Fibroblast of mammary gland (primary cell): ENCODE measurements around the gene STAT5B.

Source experiments
- DNase-seq: peaks from one replicate; pipeline ENCODE4 v3.0.0-alpha.2; 2010; ENCODE audit warnings: low read depth
- H3K4me3 ChIP-seq: 2 replicates; pipeline ENCODE4 v1.5.1; 2011; ENCODE audit warnings: low read depth, mild to moderate bottlenecking, low read length, moderate library complexity; ENCODE audit not compliant: control insufficient read depth
- TF ChIP-seq, protein P1 (sequence below): conservative IDR thresholded peaks from 2 replicates; pipeline ENCODE4 v1.5.1; 2011; ENCODE audit warnings: low read depth, low read length, inconsistent platforms; ENCODE audit not compliant: control insufficient read depth, insufficient read depth

STAT5B gene

DNA sequence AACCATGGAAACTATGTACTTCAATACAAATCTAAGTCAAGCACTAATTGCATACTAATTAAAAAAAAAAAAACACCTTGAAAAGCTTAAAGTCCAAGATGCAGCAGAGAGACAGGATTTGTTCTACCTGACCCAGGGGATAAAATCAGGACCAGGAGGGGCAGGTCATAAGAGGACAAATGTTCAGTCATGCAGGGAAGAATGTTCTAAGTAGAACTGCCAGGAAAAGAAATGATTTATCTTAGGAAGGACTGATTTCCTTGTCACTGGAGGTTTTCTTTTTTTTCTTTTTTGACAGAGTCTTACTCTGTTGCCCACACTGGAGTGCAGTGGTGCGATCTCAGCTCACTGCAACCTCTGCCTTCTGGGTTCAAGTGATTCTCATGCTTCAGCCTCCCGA, 72.8 kb downstream of the STAT5B start:
- DNase-seq, result no peak
- TF ChIP-seq, protein P1, sequence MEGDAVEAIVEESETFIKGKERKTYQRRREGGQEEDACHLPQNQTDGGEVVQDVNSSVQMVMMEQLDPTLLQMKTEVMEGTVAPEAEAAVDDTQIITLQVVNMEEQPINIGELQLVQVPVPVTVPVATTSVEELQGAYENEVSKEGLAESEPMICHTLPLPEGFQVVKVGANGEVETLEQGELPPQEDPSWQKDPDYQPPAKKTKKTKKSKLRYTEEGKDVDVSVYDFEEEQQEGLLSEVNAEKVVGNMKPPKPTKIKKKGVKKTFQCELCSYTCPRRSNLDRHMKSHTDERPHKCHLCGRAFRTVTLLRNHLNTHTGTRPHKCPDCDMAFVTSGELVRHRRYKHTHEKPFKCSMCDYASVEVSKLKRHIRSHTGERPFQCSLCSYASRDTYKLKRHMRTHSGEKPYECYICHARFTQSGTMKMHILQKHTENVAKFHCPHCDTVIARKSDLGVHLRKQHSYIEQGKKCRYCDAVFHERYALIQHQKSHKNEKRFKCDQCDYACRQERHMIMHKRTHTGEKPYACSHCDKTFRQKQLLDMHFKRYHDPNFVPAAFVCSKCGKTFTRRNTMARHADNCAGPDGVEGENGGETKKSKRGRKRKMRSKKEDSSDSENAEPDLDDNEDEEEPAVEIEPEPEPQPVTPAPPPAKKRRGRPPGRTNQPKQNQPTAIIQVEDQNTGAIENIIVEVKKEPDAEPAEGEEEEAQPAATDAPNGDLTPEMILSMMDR, result no peak
- no peak overlapping the region for H3K4me3 ChIP-seq

DNA sequence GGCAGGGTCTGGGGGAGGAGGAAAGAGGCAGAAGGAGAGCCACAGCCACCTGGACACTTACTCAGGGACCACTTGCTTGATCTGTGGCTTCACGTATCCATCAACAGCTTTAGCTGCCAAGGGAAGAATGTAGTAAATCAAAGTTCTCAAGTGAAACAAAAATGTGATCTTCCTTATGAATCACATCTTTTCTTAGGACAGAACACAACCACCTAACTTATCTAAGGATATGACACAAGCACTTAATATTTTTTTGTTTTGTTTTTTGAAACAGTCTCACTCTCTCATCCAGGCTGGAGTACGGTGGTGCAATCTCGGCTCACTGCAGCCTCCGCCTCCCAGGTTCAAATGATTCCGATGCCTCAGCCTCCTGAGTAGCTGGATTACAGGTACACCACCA, 73.5 kb downstream of the STAT5B start:
- TF ChIP-seq, protein P1, result no peak
- no peak for DNase-seq

DNA sequence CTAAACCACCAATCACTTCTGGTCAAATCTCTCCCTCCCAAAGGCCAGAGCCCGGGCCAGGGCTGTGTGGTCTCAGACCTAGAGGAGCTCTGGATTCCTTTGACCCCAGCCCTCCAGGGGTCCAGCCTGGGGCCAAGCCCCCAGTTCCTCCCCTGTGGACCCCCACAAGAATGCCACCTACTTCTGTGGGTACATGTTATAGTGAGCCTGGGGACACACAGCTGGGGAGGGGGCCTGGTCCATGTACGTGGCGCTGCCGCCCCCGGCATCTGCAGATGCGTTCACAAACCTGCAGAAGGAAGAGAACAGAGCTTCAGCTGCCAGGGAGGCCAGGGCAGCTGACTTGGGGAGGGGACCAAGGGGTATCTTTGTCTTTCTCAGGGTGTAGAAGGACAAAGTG, 74.0 kb downstream of the STAT5B start:
- TF ChIP-seq, protein P1, result no peak
- DNase-seq, result no peak
- H3K4me3 ChIP-seq, result no peak overlapping the region

More for the DNA sequence above, 73.5 kb downstream of the STAT5B start:
- H3K4me3 ChIP-seq, result no peak overlapping the region

DNA sequence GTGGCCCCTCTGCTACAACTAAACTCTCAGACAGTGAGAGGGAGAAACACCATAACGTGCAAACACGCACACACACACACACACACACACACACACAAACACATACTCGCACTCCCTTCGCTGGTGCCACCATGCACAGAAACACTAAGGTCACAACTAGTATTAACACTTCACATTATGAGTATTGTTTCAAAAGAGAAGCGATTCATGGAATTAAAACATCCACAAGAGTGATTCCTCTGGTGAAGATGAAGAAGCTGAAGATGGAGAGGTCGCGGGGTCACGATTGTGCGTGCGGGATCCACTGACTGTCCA, 74.8 kb downstream of the STAT5B start:
- DNase-seq, result no peak
- no peak overlapping the region for H3K4me3 ChIP-seq
- TF ChIP-seq, protein P1, result no peak

DNA sequence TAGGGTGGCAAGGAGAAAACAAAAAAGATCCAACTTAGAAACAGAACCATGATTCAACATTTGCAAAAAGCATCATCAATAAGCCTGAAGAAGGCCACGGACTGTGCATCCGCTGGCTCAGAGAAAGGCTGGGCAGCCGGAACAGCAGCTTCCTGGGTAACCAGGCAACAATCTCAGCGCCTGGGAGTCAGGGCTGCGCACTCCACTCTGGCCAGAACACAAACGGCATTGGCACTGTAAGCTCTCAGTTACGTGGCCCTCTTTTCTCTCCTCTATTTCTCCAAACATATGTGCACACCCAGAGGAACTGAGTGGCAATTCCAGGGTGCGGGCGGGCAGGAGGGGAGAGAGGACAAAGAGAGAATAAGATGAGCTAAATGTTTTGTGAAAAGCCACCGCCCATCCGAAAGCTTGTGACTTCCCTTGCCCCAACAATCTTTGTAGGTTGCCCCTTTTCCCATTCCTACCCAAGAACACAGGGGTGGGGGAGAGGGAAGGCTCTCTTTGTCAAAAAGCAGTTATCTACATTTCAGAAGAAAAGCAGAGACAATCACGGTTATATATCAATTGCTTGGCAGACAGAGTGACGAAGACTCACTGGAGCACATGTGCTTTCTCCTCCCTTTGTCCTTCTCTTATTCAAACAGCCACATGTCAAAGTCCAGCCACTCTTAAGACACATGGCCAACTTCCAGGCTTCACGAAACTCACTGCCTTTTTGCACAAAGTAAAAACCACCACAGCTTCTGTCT, 75.3 kb downstream of the STAT5B start:
- DNase-seq, result peak; percentile 39
- no peak overlapping the region for H3K4me3 ChIP-seq
- TF ChIP-seq, protein P1, result no peak

DNA sequence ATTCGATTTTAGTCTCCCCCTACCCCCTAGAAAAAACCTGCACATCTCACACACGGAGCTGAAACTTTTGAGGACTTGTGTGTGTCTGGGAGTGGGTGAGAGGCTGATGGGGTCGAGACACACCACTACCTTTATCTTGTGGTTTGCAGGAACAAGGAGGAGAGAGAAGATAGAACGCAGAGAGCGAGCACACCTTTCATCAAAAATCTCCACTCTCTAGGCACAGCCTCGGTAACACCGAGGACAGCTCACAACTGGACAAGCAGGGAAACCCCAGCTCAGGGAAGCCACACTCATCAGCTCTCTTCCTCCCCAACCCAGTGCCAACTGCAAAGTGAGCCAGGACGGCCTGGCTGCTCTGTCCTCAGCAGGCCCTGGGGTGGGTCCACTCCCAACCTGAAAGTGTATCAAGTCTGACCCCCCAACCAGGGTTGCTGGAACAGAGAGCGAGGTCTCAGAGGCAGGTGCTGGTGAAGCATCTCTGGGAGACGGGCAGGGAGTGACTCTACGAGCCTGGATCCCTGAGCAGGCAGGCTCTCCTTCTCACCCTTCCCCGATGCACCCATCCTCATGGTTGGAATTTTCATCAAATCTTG, 76.7 kb downstream of the STAT5B start:
- no peak overlapping the region for H3K4me3 ChIP-seq
- TF ChIP-seq, protein P1, result no peak
- no peak for DNase-seq
